ENCODE measurements around the gene KLHL28.
A peak's percentile ranks its signal among the peaks of the same experiment; 100 is the strongest.

Gene KLHL28

DNA sequence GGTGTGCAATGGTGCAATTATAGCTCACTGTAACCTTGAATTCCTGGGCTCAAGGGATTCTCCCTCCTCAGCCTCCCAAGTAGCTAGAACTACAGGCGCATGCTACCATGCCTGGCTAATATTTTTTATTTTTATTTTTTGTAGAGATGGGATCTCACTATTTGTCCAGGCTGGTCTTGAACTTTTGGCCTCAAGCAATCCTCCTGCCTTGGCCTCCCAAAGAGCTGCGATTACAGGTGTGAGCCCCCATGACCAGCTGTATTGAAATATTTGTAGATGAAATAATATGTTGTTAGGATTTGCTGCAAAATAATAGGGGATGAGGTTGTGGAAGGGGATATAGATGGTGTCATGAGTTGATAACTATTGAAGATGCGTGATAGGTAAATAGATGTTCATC is 4.9 kb downstream of the KLHL28 start:
- Mint-ChIP-seq H3K4me1 (peaks cover 19% of the 10 kb centered on the region), H3K36me3 (ENCODE audit: low read depth) (peaks cover 17% of the 10 kb centered on the region), H3K4me3 (no peak overlapping the region), H3K27me3 (ENCODE audit: low read depth, poor library complexity) (peaks cover 3% of the 10 kb centered on the region), H3K27ac (no peak overlapping the region), H3K9me3 (no peaks in the 10 kb centered on the region)
- DNase-seq, result no peak
- TF ChIP-seq, protein P1, sequence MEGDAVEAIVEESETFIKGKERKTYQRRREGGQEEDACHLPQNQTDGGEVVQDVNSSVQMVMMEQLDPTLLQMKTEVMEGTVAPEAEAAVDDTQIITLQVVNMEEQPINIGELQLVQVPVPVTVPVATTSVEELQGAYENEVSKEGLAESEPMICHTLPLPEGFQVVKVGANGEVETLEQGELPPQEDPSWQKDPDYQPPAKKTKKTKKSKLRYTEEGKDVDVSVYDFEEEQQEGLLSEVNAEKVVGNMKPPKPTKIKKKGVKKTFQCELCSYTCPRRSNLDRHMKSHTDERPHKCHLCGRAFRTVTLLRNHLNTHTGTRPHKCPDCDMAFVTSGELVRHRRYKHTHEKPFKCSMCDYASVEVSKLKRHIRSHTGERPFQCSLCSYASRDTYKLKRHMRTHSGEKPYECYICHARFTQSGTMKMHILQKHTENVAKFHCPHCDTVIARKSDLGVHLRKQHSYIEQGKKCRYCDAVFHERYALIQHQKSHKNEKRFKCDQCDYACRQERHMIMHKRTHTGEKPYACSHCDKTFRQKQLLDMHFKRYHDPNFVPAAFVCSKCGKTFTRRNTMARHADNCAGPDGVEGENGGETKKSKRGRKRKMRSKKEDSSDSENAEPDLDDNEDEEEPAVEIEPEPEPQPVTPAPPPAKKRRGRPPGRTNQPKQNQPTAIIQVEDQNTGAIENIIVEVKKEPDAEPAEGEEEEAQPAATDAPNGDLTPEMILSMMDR (IDR thresholded peaks at IDR 0.05), result no peak

GRCh38 chr14:44955528-44955927 is 6.2 kb downstream of the KLHL28 start:
- Mint-ChIP-seq H3K27ac (no peak overlapping the region), H3K36me3 (ENCODE audit: low read depth) (peaks cover 17% of the 10 kb centered on the region), H3K9me3 (no peaks in the 10 kb centered on the region), H3K27me3 (ENCODE audit: low read depth, poor library complexity) (peaks cover 3% of the 10 kb centered on the region), H3K4me3 (no peak overlapping the region), H3K4me1 (peaks cover 18% of the 10 kb centered on the region)
- TF ChIP-seq, protein P1 (IDR thresholded peaks at IDR 0.05), result no peak
- no peak for DNase-seq

- Mint-ChIP-seq H3K9me3 (no peaks in the 10 kb centered on the region), H3K27ac (no peak overlapping the region), H3K4me1 (peaks cover 10% of the 10 kb centered on the region), H3K27me3 (ENCODE audit: low read depth, poor library complexity) (peaks cover 3% of the 10 kb centered on the region), H3K36me3 (ENCODE audit: low read depth) (peaks cover 17% of the 10 kb centered on the region), H3K4me3 (no peak overlapping the region)
- TF ChIP-seq, protein P1 (IDR thresholded peaks at IDR 0.05), result no peak
- DNase-seq, result no peak
Measured at GRCh38 chr14:44954750-44955149, 7.0 kb downstream of the KLHL28 start.

DNA sequence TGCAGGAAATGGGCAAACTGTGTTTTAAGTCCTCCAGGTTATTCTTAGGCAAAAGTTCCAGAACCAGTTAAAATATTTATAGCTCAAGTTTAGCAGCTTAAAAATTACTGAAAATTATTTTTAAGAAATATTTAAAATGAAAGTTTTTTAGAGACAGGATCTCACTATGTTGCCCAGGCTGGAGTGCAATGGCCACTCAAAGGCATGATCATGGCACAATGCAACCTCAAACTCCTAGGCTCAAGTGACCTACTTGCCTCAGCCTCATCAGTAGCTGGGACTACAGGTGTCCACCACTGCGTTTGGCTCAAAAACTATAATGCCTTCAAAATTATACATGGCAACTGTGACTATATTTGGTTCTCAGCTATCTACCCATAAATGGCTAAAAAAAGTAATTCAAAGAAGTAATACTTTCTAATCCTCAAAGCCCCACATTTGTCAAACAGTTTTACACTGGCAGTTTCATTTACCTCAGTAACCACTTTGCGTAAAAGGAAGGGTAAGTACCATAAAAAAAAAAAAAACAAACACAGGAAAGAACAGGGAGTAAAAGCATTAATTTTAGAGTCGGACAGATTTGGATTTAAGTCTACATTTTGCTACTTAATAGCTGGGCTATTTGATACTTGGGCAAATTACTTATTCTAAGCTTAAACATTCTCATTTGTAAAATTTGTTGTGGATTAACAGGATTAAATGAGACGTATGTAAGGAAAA is 9.2 kb downstream of the KLHL28 start:
- Mint-ChIP-seq H3K27me3 (ENCODE audit: low read depth, poor library complexity) (peaks cover 3% of the 10 kb centered on the region), H3K4me1 (no peaks in the 10 kb centered on the region), H3K9me3 (peaks cover 5% of the 10 kb centered on the region), H3K27ac (peak overlapping the region; percentile 8), H3K36me3 (ENCODE audit: low read depth) (peaks cover 31% of the 10 kb centered on the region), H3K4me3 (no peak overlapping the region)
- DNase-seq, result no peak
- TF ChIP-seq, protein P1 (IDR thresholded peaks at IDR 0.05), result no peak

DNA sequence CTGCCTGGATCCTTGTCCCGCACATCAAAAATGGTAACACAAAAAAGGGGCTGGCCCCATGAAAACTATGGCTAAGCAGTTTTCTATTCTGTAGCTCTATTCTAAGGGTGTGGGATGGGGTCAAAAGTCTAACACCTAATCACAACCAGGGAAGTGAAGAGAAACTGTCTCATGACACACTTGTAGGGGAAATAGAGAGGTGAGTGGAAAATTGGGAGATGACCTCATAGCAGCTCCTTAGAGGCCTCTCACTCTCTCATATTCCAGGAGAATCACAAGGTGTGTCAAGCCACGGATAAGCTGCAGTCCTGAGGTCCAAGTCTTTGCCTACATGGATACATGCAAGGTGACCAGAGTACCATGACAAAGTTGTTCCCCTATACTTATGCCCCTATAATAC is 10.7 kb downstream of the KLHL28 start:
- H3K4me1 Mint-ChIP-seq, result no peaks in the 10 kb centered on the region
- DNase-seq, result no peak
- H3K36me3 Mint-ChIP-seq (ENCODE audit: low read depth), result peaks cover 37% of the 10 kb centered on the region
- no peak overlapping the region for H3K27ac Mint-ChIP-seq
- peaks cover 12% of the 10 kb centered on the region for H3K9me3 Mint-ChIP-seq
- no peak overlapping the region for H3K4me3 Mint-ChIP-seq
- TF ChIP-seq, protein P1 (IDR thresholded peaks at IDR 0.05), result no peak
- H3K27me3 Mint-ChIP-seq (ENCODE audit: low read depth, poor library complexity), result peaks cover 3% of the 10 kb centered on the region

DNA sequence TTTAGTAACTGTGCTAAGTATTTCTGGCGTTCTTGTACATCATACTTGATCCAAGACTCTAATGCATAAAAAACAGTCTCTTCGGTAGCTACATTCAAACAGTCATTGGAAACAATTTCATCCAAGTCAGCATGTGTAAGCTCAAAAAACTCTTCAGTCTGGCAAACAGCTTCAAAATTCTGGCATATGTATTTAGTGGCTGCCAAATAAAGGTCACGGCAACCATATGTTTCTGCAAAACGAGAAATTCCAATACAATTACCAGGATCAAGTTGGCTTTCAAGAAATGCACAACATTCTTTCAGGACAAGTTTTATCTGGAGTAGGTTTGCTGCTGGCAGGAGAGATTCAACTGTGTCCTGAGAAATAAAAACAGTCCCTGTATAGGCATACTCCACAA is 16.5 kb downstream of the KLHL28 start:
- Mint-ChIP-seq H3K27ac (no peak overlapping the region), H3K9me3 (peaks cover 29% of the 10 kb centered on the region), H3K4me1 (no peaks in the 10 kb centered on the region), H3K27me3 (ENCODE audit: low read depth, poor library complexity) (no peaks in the 10 kb centered on the region), H3K4me3 (no peak overlapping the region), H3K36me3 (ENCODE audit: low read depth) (peaks cover 67% of the 10 kb centered on the region)
- no peak for DNase-seq
- TF ChIP-seq, protein P1 (IDR thresholded peaks at IDR 0.05), result no peak
